Calu3 (cell line): ENCODE results near the gene HSPB8. TPM values are rescaled to one million over a fixed set of nuclear protein-coding genes. Genes with fewer than 3 reads are reported as not detected.
A peak's percentile ranks its signal among the peaks of the same experiment; 100 is the strongest.

Experiments used
- BruUV-seq: library from RNA; stranded (reverse); fragments of 400-500 nt; replicated peaks from 2 replicates; lab custom pipeline; 2021; lab: Mats Ljungman, UMichigan
- CTCF ChIA-PET: fragments of 300-600 bp; sonication (Branson Sonifier 250); formaldehyde crosslinking; loops from one replicate; lab custom pipeline; 2022; ENCODE audit warnings: antibody characterized with exemption; lab: Charles Lee
- DNase-seq: peaks from one replicate; pipeline ENCODE4 v3.0.0; 2022
- H3K27ac Mint-ChIP-seq: one replicate; pipeline ENCODE4 v1.8.0; 2022; ENCODE audit warnings: mixed read lengths; ENCODE audit not compliant: unreplicated experiment
- H3K27me3 Mint-ChIP-seq: one replicate; pipeline ENCODE4 v1.8.0; 2022; ENCODE audit warnings: mixed read lengths; ENCODE audit not compliant: unreplicated experiment
- H3K36me3 Mint-ChIP-seq: one replicate; pipeline ENCODE4 v1.8.0; 2022; ENCODE audit warnings: mild to moderate bottlenecking, moderate library complexity, mixed read lengths; ENCODE audit not compliant: insufficient read depth, unreplicated experiment
- H3K4me1 Mint-ChIP-seq: one replicate; pipeline ENCODE4 v1.8.0; 2022; ENCODE audit warnings: mild to moderate bottlenecking, low read depth, mixed read lengths; ENCODE audit not compliant: unreplicated experiment
- H3K4me3 Mint-ChIP-seq: one replicate; pipeline ENCODE4 v1.8.0; 2022; ENCODE audit warnings: mild to moderate bottlenecking, low read depth, moderate library complexity, mixed read lengths; ENCODE audit not compliant: unreplicated experiment
- H3K9me3 Mint-ChIP-seq: one replicate; pipeline ENCODE4 v1.8.0; 2022; ENCODE audit warnings: low read depth, mixed read lengths; ENCODE audit not compliant: unreplicated experiment
- intact Hi-C: fragments of 100-400 bp; cut with micrococcal nuclease; formaldehyde crosslinking; loops from one replicate; pipeline ENCODE4 v1.10.0; 2022; ENCODE audit not compliant: unreplicated experiment
- total RNA-seq: library from RNA; stranded (reverse); gene quantifications from 2 replicates; pipeline ENCODE4 v1.2.3, GENCODE V29; 2022
- TF ChIP-seq, protein P1 (sequence below): fragments of 200-600 bp; IDR thresholded peaks from one replicate; pipeline ENCODE4 v1.8.0; 2022; ENCODE audit warnings: antibody characterized with exemption; ENCODE audit not compliant: unreplicated experiment

HSPB8 gene
- total RNA-seq, 1 experiment from 2014 or later, result 2.0 TPM

DNA sequence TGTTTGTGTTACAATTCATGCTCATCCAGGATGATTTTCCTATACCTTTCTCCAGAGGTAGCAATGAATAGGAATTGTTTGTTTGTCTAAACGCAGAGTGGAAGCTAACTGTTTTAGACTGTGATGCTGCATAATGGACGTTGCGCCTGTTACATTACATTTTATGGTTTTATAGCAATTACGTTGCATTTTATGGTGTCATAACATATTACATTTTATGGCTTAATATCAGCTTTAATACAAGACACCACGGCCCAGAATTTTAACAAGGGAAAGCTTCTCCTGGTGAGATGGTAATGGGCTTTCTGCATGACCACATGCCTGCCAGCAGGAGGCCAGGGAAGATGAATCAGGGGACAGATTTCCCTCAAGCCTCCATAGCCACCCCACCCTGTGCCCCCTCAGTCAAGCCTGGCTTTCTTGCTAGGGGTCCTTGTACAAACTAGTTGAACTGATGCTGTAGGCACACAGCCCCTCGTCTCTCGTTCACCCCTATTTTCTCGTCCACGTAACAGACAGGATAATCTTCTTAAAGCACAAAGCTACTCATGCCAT, 56.5 kb downstream of the HSPB8 start:
- Mint-ChIP-seq H3K27me3 (peaks cover 79% of the 10 kb centered on the region), H3K4me3 (no peak overlapping the region), H3K4me1 (no peaks in the 10 kb centered on the region), H3K36me3 (no peaks in the 10 kb centered on the region), H3K9me3 (no peaks in the 10 kb centered on the region), H3K27ac (no peak overlapping the region)
- DNase-seq, result peak; percentile 7
- CTCF ChIA-PET, result interaction anchor here (0.6 kb wide), 1 partner anchor 76 kb away, joined by 3 read pairs; no protein-coding TSS in a partner anchor
- intact Hi-C loops, result loop anchor here (5.0 kb wide), 1 partner anchor 118 kb away; no protein-coding TSS in a partner anchor
- TF ChIP-seq, protein P1, sequence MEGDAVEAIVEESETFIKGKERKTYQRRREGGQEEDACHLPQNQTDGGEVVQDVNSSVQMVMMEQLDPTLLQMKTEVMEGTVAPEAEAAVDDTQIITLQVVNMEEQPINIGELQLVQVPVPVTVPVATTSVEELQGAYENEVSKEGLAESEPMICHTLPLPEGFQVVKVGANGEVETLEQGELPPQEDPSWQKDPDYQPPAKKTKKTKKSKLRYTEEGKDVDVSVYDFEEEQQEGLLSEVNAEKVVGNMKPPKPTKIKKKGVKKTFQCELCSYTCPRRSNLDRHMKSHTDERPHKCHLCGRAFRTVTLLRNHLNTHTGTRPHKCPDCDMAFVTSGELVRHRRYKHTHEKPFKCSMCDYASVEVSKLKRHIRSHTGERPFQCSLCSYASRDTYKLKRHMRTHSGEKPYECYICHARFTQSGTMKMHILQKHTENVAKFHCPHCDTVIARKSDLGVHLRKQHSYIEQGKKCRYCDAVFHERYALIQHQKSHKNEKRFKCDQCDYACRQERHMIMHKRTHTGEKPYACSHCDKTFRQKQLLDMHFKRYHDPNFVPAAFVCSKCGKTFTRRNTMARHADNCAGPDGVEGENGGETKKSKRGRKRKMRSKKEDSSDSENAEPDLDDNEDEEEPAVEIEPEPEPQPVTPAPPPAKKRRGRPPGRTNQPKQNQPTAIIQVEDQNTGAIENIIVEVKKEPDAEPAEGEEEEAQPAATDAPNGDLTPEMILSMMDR, result no peak
- BruUV-seq, result no TSS peak

DNA sequence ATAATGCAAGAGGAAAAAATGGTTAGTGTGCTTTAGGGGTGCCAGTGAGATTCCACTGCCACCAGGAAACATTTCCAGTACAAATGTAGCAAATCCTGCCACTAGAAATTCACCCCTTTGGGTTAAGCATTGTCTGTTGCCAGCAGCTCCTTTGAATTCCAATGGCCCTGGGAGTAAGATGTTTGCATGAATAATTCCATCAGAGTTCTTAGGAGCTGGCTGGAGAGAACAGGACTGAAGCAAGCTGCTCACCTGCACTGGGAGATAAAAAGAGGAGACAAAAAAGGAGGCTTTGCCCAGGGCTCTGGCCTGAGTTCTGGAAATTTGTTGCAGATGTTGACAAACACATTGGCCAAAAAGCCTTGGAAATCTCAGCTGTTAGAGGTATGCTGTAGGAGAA, 57.6 kb downstream of the HSPB8 start:
- intact Hi-C loops, result loop anchor here (5.0 kb wide), 1 partner anchor 119 kb away; no protein-coding TSS in a partner anchor
- Mint-ChIP-seq H3K27me3 (peaks cover 85% of the 10 kb centered on the region), H3K9me3 (no peaks in the 10 kb centered on the region), H3K27ac (no peak overlapping the region), H3K4me3 (no peak overlapping the region), H3K4me1 (no peaks in the 10 kb centered on the region), H3K36me3 (no peaks in the 10 kb centered on the region)
- TF ChIP-seq, protein P1, result no peak
- CTCF ChIA-PET, result no interaction called here
- no peak for DNase-seq
- no TSS peak for BruUV-seq

DNA sequence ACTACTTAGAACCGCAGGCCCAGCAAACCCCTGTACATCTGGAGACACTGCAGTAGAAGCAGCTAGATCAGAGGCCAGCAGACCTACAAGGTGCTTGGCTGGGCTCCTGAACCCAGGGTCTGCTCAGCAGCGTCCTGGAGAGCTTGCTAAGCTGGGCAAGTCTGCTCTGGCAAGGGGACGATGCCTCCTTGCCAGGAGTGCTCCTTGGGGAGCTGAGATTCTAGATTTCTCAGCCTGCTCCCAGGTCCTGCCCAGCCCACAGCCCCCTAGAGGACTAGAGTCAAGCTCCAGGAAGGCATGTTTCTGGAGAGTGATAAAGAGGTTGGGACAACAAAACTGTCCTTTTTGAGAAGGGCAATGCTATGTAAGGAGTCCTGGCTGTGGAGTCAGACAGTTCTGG, 60.3 kb downstream of the HSPB8 start:
- DNase-seq, result no peak
- Mint-ChIP-seq H3K9me3 (no peaks in the 10 kb centered on the region), H3K27ac (no peak overlapping the region), H3K4me3 (no peak overlapping the region), H3K4me1 (no peaks in the 10 kb centered on the region), H3K36me3 (no peaks in the 10 kb centered on the region), H3K27me3 (peaks cover 78% of the 10 kb centered on the region)
- CTCF ChIA-PET, result no interaction called here
- intact Hi-C loops, result loop anchor here (5.0 kb wide), 1 partner anchor 122 kb away; no protein-coding TSS in a partner anchor
- BruUV-seq, result no TSS peak
- TF ChIP-seq, protein P1, result no peak

DNA sequence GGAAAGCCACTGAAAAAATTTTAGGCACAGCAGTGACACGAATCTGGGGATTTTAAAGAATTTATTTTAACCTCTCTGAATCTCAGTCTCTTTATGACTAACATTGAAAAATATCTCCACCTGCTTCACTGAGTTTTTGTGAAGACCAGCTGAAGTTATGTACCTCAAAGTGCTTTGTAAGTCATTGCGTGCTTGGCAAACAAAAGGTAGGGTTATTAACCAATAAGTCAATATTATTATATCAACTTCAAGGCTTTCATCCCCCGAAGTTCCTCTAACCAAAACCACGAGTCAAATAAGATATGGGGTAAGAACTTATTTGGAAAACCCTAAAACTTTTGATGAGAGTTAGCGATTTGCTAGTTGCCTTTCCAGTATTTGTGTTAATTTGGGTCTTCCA, 62.3 kb downstream of the HSPB8 start:
- Mint-ChIP-seq H3K9me3 (no peaks in the 10 kb centered on the region), H3K27ac (no peak overlapping the region), H3K4me1 (no peaks in the 10 kb centered on the region), H3K36me3 (no peaks in the 10 kb centered on the region), H3K27me3 (peaks cover 59% of the 10 kb centered on the region), H3K4me3 (no peak overlapping the region)
- intact Hi-C loops, result no loop called here
- TF ChIP-seq, protein P1, result no peak
- BruUV-seq, result no TSS peak
- DNase-seq, result no peak
- CTCF ChIA-PET, result interaction anchor here (0.6 kb wide), 1 partner anchor 979 kb away, joined by 5 read pairs; no protein-coding TSS in a partner anchor
